ENCODE measurements around the gene SLC47A2. TPM values are rescaled to one million over a fixed set of nuclear protein-coding genes. Genes with fewer than 3 reads are reported as not detected.

SLC47A2 gene
- total RNA-seq, 1 donor from 2014 or later, result not detected

DNA sequence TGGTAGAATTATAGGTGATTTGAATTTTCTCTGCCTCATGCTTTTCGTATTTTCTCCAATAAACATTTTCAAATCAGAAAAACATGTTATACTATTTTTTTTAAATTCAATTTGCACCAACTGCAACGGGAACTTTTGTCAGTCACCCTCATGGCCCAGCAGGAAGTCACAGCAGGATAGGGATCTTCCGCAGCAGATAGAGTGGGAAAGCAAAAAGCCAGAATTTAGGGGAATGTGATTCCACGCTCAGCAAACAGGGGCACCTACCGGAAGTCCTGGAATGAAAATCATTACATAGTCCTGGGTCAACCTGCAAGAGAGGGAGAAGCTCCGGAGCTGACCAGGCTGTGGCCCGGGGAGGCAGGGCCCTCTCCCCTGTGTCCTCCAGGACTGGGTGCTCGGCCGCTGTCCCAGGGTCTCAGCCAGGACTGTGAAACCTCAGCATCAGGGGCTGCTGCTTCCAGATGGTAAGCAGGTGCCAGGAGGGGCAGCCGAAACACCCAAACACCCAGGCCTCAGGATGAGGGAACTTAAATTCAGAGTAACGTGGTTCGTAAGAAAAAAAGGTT lies 3.9 kb downstream of the SLC47A2 start:
- ATAC-seq (no peak), DNase-seq (no peak)
- intact Hi-C loops (cut with DNase I), result no loop called here
- no peaks in the 10 kb centered on the region for H3K36me3 ChIP-seq
- no peaks in the 10 kb centered on the region for H3K9me3 ChIP-seq
- no peak overlapping the region for H3K27ac ChIP-seq
- H3K4me1 ChIP-seq, result no peaks in the 10 kb centered on the region
- no peaks in the 10 kb centered on the region for H3K27me3 ChIP-seq
- TF ChIP-seq, protein P1, sequence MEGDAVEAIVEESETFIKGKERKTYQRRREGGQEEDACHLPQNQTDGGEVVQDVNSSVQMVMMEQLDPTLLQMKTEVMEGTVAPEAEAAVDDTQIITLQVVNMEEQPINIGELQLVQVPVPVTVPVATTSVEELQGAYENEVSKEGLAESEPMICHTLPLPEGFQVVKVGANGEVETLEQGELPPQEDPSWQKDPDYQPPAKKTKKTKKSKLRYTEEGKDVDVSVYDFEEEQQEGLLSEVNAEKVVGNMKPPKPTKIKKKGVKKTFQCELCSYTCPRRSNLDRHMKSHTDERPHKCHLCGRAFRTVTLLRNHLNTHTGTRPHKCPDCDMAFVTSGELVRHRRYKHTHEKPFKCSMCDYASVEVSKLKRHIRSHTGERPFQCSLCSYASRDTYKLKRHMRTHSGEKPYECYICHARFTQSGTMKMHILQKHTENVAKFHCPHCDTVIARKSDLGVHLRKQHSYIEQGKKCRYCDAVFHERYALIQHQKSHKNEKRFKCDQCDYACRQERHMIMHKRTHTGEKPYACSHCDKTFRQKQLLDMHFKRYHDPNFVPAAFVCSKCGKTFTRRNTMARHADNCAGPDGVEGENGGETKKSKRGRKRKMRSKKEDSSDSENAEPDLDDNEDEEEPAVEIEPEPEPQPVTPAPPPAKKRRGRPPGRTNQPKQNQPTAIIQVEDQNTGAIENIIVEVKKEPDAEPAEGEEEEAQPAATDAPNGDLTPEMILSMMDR (IDR thresholded peaks at IDR 0.05), result no peak
- no peak overlapping the region for H3K4me3 ChIP-seq

DNA sequence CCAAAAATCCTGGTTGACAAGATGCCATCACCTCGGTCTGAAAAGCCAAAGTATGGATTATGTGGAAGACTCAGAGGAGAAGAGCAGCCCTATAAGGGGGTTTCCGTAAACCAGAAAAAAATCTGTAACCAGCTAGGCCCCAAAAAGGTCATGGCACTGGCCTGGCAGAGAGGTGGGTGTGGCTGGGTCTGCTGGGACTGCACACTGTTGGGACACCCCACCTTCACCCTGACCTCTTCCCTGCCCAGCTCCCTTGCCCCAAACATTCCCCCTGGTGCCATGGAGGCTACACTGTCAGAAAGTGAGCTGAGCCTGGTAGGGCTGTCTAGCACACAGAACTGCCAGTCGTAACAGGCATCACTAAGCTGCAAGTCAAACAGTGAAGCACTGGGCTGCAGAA lies 6.5 kb downstream of the SLC47A2 start:
- Histone ChIP-seq H3K4me3 (no peak overlapping the region), H3K27ac (no peak overlapping the region), H3K27me3 (no peaks in the 10 kb centered on the region), H3K9me3 (no peaks in the 10 kb centered on the region), H3K4me1 (no peaks in the 10 kb centered on the region), H3K36me3 (no peaks in the 10 kb centered on the region)
- ATAC-seq (no peak), DNase-seq (no peak)
- TF ChIP-seq, protein P1 (IDR thresholded peaks at IDR 0.05), result no peak
- intact Hi-C loops (cut with DNase I), result no loop called here

DNA sequence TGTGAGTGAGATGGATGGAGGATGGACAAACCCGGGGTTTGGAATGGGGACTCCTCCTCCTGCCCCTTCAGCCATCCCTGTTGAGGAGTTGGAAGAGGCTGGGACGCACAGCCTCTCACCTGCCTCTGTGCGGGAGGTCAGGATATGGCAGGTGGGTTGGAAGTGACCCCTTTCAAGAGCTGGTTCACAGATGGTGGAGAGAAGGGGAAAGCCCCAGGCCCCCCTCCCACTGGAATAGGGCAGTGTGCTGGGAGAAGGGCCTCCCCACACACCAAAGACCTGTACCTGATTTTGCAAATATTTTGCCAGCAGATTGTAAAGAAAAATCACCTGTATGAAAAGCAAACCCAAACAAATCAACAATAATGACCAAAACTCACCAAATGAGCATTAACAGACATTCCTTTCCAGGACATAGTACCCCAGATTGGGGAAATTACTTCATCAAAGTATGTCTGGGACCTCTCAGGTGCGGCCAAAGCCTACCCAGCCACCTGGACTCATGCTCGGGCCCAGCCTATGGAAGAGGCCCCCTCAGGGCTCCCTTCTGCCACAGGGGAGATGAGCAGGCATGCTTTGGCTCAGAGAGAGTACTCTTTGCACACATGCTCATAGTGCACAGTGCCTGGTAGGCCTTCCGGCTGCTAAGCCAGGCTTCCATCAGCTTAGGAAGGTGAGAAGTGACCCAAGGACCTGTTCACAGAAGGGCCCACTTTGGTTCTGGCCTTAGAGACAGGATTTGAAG lies 7.8 kb downstream of the SLC47A2 start:
- TF ChIP-seq, protein P1 (IDR thresholded peaks at IDR 0.05), result no peak
- Histone ChIP-seq H3K4me1 (peaks cover 3% of the 10 kb centered on the region), H3K4me3 (no peak overlapping the region), H3K36me3 (no peaks in the 10 kb centered on the region), H3K27me3 (no peaks in the 10 kb centered on the region), H3K27ac (no peak overlapping the region), H3K9me3 (no peaks in the 10 kb centered on the region)
- DNase-seq (no peak), ATAC-seq (no peak)
- intact Hi-C loops (cut with DNase I), result no loop called here

DNA sequence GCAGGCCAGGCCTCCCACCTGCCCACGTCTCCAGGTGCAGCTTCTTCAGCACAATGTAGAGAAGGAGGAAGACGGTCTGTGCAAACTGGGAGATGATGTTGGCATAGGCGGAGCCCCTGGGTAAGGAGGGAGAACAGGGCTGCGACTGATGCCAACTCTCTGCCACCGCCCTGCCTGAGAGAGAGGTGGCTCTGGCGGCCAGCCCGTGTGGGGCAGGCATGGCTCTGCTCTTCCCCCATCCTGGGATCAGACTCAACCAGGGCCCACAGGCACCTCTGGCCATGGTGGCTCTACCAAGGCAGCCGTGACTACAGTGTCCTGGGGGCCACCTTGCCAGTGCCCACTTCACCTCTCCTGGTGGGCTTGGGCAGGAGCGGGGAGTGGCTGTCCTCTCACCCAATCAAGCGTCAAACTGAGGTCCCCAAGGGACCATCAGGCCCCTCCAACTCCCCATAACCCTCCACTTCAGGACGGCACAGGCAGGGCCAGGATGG lies 8.6 kb downstream of the SLC47A2 start:
- ATAC-seq (no peak), DNase-seq (no peak)
- Histone ChIP-seq H3K27ac (no peak overlapping the region), H3K27me3 (no peaks in the 10 kb centered on the region), H3K9me3 (no peaks in the 10 kb centered on the region), H3K4me1 (peaks cover 11% of the 10 kb centered on the region), H3K4me3 (no peak overlapping the region), H3K36me3 (no peaks in the 10 kb centered on the region)
- TF ChIP-seq, protein P1 (IDR thresholded peaks at IDR 0.05), result no peak
- intact Hi-C loops (cut with DNase I), result no loop called here

DNA sequence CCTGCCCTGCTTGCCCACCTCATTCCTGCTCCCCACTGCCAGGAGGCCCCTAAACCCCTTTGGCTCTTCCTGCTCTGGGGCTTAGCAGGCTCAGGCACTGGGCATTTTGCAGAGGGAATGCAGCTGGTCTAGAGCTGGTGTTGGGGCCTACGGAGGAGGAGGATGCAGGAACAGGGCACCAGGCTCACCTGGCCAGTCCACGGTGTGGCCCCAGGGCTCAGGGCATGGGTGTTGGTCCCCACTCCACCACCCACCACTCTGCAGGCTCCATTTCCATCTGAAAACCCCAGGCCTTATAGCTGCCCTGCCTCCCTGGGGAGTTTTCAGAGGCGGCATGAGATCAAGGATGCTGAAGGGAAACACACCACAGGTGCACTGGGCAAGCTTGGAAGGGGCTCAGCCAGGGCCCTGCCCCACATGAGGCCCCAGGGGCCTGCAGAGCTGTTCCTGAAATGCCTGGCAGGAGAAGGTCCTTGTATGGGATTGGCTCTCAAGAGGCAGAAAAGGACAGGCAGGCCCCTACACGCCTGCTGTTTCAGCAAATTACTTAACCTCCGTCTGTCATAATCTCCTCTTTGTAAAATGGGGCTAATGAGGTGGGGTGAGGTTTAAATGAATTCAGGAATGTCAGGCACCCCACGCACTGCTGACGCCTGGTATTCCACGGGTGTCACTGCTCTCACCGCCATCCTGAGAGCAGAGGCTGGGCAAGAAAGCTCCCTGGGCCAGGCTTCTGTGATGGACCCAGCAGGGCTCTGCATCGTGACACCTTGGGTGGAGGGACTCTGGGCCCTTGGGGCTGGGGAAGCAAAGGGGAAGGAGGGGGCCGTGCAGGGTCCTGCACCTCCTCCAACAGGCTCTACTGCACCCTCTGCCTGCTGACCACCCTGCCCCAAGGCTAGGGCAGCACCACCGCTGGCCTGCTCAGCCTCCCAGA lies 9.3 kb downstream of the SLC47A2 start:
- no peaks in the 10 kb centered on the region for H3K9me3 ChIP-seq
- peaks cover 11% of the 10 kb centered on the region for H3K4me1 ChIP-seq
- H3K27ac ChIP-seq, result no peak overlapping the region
- intact Hi-C loops (cut with DNase I), result no loop called here
- H3K4me3 ChIP-seq, result no peak overlapping the region
- DNase-seq, result no peak
- TF ChIP-seq, protein P1 (IDR thresholded peaks at IDR 0.05), result no peak
- H3K36me3 ChIP-seq, result no peaks in the 10 kb centered on the region
- no peak for ATAC-seq
- H3K27me3 ChIP-seq, result no peaks in the 10 kb centered on the region

Data from upper lobe of right lung (tissue), 1 donor.